Colonic mucosa (tissue), 4 donors: Measurements from ENCODE around the gene C19orf12. TPM values are rescaled to one million over a fixed set of nuclear protein-coding genes. Genes with fewer than 3 reads are reported as not detected.

Source experiments
- DNase-seq: peaks from one replicate; pipeline ENCODE4 v3.0.0-alpha.2; 2020
- H3K27ac ChIP-seq: fragments of 200-600 bp; one replicate; pipeline ENCODE4 v1.8.0; 2021
- H3K27me3 ChIP-seq: fragments of 200-600 bp; one replicate; pipeline ENCODE4 v1.8.0; 2021
- H3K36me3 ChIP-seq: fragments of 200-600 bp; one replicate; pipeline ENCODE4 v1.8.0; 2021
- H3K4me1 ChIP-seq: fragments of 200-600 bp; one replicate; pipeline ENCODE4 v1.8.0; 2021; ENCODE audit warnings: mild to moderate bottlenecking
- H3K4me3 ChIP-seq: fragments of 200-600 bp; one replicate; pipeline ENCODE4 v1.8.0; 2021
- H3K9ac ChIP-seq, 2 donors: one replicate each; pipeline ENCODE4 v1.7.0; 2013; ENCODE audit warnings: control low read depth in 2 of 2, low read depth in 2 of 2, low read length in 2 of 2
- H3K9me3 ChIP-seq: fragments of 200-600 bp; one replicate; pipeline ENCODE4 v1.8.0; 2021
- CTCF ChIP-seq: fragments of 200-600 bp; IDR thresholded peaks from one replicate; pipeline ENCODE4 v1.8.0; 2022; ENCODE audit warnings: antibody characterized with exemption, mild to moderate bottlenecking
- intact Hi-C: fragments of 100-400 bp; cut with DNase I; formaldehyde crosslinking; loops from one replicate; pipeline ENCODE4 v1.14.1; 2022
- total RNA-seq, 2 donors: library from RNA; stranded (reverse); fragmentation: NEBNext Ultra II Directional in 1 of 2; extraction: Animal tissue kit (Norgen Biotek cat#: 25700) in 1 of 2; gene quantifications; one replicate each; pipeline ENCODE4 v1.2.1, GENCODE V29; 2021
- donor health status: healthy.
- donor health status: DM: no; HTN: no; CAD: no.
- donor health status: DM: no; HTN: no; CAD: no.

The C19orf12 gene
- total RNA-seq, 2 donors from 2014 or later = 15.2 to 15.3 TPM

GRCh38 chr19:29702161-29702962 lies 12.7 kb downstream of the C19orf12 start:
- DNase-seq = no peak
- no peaks in the 10 kb centered on the region for H3K36me3 ChIP-seq

GRCh38 chr19:29700498-29700897 lies 14.6 kb downstream of the C19orf12 start:
- Histone ChIP-seq H3K27ac (no peak overlapping the region), H3K9me3 (no peaks in the 10 kb centered on the region), H3K36me3 (no peaks in the 10 kb centered on the region), H3K27me3 (no peaks in the 10 kb centered on the region), H3K9ac (no peak overlapping the region), H3K4me1 (no peaks in the 10 kb centered on the region), H3K4me3 (no peak overlapping the region)
- intact Hi-C loops = no loop called here
- DNase-seq = no peak
- TF ChIP-seq CTCF = no peak

More at GRCh38 chr19:29702161-29702962, 12.7 kb downstream of the C19orf12 start:
- Histone ChIP-seq H3K27me3 (no peaks in the 10 kb centered on the region), H3K4me3 (no peak overlapping the region), H3K9ac (no peak overlapping the region), H3K27ac (no peak overlapping the region), H3K9me3 (no peaks in the 10 kb centered on the region), H3K4me1 (no peaks in the 10 kb centered on the region)
- TF ChIP-seq CTCF = no peak
- intact Hi-C loops = no loop called here

- Histone ChIP-seq H3K9ac (no peak overlapping the region), H3K9me3 (no peaks in the 10 kb centered on the region), H3K27ac (no peak overlapping the region), H3K27me3 (no peaks in the 10 kb centered on the region), H3K4me3 (no peak overlapping the region), H3K4me1 (no peaks in the 10 kb centered on the region), H3K36me3 (no peaks in the 10 kb centered on the region)
- no peak for DNase-seq
- intact Hi-C loops = loop anchor here (10.0 kb wide), 1 partner anchor 85 kb away; no protein-coding TSS in a partner anchor
- no peak for TF ChIP-seq CTCF
Observed at GRCh38 chr19:29699861-29700260, 15.2 kb downstream of the C19orf12 start.

DNA sequence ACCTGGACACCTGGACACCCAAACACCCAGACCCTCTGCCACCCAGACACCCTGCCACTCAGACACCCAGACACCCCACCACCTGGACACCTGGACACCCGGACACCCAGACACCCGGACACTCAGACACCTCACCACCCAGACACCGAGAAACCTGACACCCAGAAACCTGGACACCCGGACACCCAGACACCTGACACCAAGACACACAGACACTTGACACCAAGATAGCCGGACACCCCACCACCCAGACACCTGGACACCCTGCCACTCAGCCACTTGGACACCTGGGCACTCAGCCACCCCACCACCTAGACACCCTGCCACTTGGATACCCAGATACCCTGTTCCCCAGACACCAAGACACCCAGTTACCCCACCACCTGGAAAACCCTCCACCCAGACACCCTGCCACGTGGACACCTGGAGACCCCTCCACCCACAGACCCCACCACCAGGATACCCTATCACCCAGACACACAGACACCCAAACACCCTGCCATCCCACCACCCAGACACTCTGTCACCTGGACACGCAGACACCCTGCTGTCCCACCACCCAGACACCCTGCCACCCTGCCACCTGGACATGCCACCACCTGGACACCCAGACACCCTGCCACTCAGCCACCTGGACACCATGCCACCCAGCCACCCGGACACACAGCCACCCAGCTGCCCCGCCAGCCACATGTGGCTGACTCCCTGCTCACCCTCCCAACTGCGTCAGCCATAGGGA lies 17.4 kb downstream of the C19orf12 start:
- Histone ChIP-seq H3K27me3 (no peaks in the 10 kb centered on the region), H3K27ac (no peak overlapping the region), H3K9ac (no peak overlapping the region), H3K4me1 (no peaks in the 10 kb centered on the region), H3K36me3 (no peaks in the 10 kb centered on the region), H3K9me3 (no peaks in the 10 kb centered on the region), H3K4me3 (no peak overlapping the region)
- DNase-seq = no peak
- no peak for TF ChIP-seq CTCF
- intact Hi-C loops = loop anchor here (10.0 kb wide), 1 partner anchor 83 kb away; no protein-coding TSS in a partner anchor

DNA sequence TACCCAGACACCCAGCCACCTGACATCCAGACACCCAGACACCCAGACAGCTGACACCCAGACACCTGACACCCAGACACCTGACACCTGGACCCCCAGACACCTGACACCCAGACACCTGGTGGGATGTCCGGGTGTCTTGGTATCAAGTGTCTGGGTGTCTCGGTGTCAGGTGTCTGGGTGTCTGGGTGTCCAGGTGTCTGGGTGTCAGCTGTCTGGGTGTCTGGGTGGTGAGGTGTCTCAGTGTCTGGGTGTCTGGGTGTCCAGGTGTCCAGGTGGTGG lies 18.6 kb downstream of the C19orf12 start:
- intact Hi-C loops = loop anchor here (10.0 kb wide), 1 partner anchor 82 kb away; no protein-coding TSS in a partner anchor

More for the DNA sequence above, 18.6 kb downstream of the C19orf12 start:
- no peak for TF ChIP-seq CTCF
- no peaks in the 10 kb centered on the region for H3K9me3 ChIP-seq
- H3K27me3 ChIP-seq = no peaks in the 10 kb centered on the region
- H3K27ac ChIP-seq = no peak overlapping the region
- no peak overlapping the region for H3K4me3 ChIP-seq
- no peaks in the 10 kb centered on the region for H3K4me1 ChIP-seq
- no peaks in the 10 kb centered on the region for H3K36me3 ChIP-seq
- H3K9ac ChIP-seq = no peak overlapping the region
- DNase-seq = no peak
